NCI-H524 treated with DMSO at 0.1 percent for 48 hours (cell line): ENCODE results near the gene NPLOC4.
"Not testable (repeated sequence)": the region's sequence is repeated elsewhere in the genome, so short reads cannot be mapped to it uniquely, and the experiment has no call there.

Experiments used
- DNase-seq: peaks from one replicate; lab custom pipeline; 2025; lab: John Stamatoyannopoulos, UW

Gene NPLOC4

DNA sequence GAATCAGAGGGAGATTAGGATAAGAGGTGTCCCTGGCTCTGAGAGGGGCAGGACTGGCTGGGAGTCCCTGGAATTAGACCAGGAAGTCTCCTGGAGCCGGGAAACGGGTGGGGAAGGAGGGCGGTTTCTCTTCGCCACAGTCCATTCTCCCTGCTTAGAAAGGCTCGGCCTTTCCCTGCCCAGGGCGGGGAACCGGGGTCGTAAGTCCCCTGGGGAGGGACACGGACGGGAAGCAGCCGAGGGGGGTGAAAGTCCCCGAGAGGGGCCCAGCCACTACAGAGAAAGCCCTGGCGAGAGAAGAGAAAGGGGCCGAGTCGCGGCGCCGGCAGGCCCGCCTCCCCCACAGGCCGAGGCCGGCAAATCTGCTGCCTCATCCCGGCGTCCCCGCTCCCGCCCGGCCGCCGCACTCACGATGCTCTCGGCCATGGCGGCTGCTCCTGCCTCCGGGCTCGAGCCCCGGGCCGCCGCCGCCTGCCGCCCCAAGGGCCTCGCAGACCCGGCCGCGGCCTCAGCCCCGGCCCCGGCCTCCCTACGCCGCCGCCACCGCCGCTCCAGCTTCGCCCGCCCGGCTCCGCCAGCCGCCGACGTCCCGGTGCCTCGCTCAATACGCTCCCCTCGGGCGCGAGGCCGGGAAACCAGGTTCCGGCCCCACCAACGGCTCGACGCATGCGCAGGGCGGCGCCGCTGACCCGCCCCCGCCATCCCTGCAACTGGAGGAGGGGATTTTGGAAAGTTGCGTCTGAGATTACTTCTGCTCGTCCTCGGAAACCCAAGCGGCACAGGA, at the start of gene NPLOC4, which contains the start of gene TSPAN10:
NPLOC4 (minus strand) TSS at position 608 of the 784 bp plus-strand sequence; CDS start at position 426, 182 bp downstream.
TSPAN10 (plus strand) TSS at position 692 of the 784 bp plus-strand sequence. CDS start 5,217 bp downstream, outside the sequence.
- peak; percentile 35 for DNase-seq

GRCh38 chr17:81686614-81687013, 49.7 kb upstream of the NPLOC4 start:
- DNase-seq, result no peak

- DNase-seq, result no peak
Observed at GRCh38 chr17:81685108-81685507, 48.2 kb upstream of the NPLOC4 start.

GRCh38 chr17:81684442-81684911, 47.6 kb upstream of the NPLOC4 start:
- DNase-seq, result no peak

DNA sequence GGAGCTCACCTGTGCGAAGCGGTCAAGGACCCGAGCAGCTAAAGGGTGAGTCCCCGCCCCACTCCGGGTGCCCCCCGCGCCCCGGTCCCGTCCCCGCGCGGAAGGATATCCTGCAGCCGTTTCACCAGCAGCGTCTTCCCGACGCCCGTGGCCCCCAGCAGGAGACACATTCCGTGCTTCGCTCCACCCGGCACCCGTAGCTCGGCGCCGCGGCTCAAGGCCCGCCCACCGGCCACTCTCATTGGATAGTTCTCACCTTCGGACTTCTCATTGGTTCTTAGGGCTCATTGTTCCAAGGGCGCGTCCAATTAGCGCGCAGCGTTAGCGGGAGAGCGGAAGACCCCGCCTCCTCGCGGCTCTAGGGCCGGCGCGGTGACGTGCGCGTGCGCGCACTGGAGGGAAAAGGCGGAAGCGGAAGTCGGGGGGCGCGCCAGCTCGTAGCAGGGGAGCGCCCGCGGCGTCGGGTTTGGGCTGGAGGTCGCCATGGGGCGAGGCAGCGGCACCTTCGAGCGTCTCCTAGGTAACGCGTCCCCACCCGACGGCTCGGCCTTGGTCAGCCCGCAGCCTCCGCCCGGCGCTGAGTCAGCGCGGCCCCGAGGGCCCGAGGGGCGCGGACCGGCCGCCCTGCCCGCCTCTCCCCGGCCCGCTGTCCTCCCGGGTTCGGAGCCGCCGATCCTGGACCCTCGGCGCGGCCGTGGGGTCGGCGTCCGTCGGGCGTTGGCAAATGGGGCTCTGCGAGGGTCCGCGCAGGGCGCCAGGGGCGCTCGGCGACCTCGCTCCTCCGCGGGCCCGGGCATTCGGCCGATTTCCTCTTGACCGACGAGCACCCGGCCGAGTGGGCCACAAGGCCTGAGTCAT, 46.9 kb upstream of the NPLOC4 start, which contains the start of the genes ARL16 and HGS:
ARL16 (minus strand) TSS at position 214 of the 858 bp plus-strand sequence; CDS start at position 170, 44 bp downstream.
HGS (plus strand) TSS at position 428 of the 858 bp plus-strand sequence; CDS start at position 484, 56 bp downstream.
- peak; percentile 99 for DNase-seq

GRCh38 chr17:81683208-81683583, 46.3 kb upstream of the NPLOC4 start:
- DNase-seq, result no peak

DNA sequence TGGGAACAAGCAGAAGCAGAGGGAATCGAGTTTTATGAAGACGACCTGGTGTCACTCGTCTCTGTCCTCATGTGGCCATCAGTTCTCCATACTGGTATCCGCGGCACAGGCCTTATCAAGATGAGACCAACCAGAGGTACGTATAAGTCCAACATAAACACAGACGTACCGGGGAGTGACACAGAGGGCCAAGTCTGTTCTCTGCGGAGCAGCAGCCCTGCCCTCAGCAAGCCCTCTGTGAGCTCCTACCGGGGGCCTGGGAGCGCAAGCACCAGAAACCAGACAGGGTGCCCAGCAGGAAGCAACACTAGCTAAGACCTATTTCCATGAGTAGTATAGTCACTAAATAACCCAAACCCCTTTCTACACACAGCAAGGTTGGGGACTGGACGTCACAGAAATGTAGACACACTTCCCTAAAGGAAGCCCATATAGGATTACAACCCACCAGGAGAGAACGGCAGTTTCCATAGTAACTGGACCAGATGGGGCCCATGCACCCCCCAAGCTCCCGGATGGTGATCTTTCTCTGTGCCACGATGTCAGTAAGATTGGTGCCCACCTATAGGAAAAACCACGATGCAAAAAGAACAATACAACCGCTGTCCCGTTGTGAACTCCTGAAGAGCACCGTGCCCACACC, 45.8 kb upstream of the NPLOC4 start:
- DNase-seq, result no peak

DNA sequence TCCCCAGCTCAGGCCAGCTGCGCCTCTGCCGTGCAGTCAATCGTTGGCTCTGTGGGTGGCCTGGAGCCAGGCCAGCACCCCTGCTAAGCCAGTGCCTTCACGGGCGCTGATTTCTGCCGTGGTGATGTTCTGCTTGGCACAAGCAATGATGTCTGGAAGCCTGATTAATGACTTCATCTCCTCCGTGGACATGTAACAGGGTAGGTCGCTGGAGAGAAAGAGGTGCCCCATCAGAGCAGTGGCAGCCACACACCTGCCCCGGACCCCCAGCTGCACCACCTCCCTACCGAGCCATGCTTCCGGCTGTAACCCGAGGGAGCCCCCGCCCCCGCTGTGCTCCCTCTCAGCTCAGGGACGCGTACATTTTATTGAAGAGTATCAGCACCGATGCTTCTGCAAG, 44.8 kb upstream of the NPLOC4 start:
- DNase-seq, result no peak

GRCh38 chr17:81680150-81680549, 43.2 kb upstream of the NPLOC4 start:
- no peak for DNase-seq

GRCh38 chr17:81676906-81677305, 40.0 kb upstream of the NPLOC4 start:
- DNase-seq, result no peak

DNA sequence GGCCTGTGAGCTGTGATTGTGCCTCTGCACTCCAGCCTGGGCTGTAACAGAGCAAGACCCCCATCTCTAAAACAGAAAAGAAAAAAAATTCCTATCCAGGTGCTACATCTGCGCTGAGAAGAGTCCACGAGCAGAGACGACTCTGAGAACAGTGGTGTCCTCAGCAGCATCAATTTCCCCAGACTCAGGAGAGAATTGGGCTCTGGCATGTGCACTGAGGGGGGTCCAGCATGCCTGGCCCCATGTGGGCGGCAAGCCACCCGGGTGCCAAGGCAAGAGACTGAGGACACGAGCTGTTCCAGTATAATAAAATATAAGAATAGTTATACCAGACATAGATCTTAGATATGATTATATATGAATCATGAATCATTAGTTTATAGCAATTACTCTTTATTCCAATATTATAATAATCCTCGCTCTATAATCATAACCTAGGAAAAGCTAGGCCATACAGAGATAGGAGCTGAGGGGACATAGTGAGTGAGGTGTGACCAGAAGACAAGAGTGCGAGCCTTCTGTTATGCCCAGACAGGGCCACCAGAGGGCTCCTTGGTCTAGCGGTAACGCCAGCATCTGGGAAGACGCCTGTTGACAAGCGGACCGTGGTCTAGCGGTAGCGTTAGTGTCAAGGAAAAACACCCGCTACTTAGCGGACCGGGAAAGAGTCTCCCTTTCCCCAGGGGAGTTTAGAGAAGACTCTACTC, 38.8 kb upstream of the NPLOC4 start:
- not testable (repeated sequence) for DNase-seq

DNA sequence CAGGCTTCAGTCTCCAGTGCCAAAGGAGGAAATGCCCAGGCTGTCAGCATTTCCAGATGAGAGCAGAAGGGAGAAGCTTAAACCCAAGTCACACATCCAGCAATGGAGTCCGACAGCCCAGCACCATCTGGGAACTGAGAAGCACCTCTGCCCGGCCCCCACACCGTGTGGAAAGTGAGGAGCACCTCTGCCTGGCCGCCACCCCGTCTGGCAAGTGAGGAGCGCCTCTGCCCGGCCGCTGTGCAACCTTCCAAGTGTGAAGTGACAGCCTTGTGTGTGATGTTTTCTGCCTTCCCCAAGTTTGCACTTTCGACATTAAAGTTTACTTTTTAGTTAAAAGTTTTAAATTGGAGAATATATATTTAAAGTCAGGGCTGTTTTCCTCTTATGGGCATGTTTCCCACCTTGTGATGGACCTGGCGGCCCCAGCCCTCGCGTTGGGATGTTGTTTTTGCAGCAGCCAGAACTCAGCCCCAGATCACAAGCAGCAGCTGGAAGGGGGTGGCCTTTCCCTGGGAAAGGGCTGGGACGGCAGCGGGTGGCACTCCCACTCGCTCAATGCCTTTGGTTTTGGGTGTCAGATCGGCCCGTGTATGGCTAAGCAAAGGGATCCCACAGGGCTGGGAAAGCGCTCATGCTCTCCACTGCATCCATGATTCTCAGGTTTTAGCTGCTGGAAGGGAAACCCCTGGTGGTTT, 36.8 kb upstream of the NPLOC4 start:
- DNase-seq, result no peak

- no peak for DNase-seq
Observed at GRCh38 chr17:81672954-81673353, 36.0 kb upstream of the NPLOC4 start.

DNA sequence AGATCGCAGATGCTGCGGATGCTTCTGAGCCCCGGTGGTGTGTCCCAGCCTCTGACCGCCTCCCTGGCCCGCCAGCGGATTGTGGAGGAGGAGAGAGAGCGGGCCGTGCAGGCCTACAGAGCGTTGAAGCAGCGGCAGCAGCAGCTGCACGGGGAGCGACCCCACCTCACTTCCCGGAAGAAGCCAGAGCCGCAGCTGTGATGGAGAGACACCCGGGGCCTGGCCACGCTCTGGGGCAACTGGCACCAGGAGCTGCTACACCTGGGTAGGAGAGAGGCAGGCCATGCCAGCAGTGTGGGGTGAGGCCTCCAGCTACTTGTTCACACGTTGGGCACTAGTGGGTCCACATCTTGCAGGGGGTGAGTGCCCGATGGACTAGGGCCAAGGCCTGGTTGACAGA, 35.6 kb upstream of the NPLOC4 start:
- DNase-seq, result no peak

GRCh38 chr17:81667754-81668153, 30.8 kb upstream of the NPLOC4 start:
- no peak for DNase-seq

GRCh38 chr17:81666342-81667191, 29.7 kb upstream of the NPLOC4 start, which contains the start of the genes CCDC137 and OXLD1:
Gene CCDC137, plus strand, starts transcription at chr17:81666737. Its CDS starts 30 bp downstream, at chr17:81666767.
Gene OXLD1, minus strand, starts transcription at chr17:81666605. Its CDS starts 28 bp downstream, at chr17:81666577.
- peak; percentile 92 for DNase-seq

DNA sequence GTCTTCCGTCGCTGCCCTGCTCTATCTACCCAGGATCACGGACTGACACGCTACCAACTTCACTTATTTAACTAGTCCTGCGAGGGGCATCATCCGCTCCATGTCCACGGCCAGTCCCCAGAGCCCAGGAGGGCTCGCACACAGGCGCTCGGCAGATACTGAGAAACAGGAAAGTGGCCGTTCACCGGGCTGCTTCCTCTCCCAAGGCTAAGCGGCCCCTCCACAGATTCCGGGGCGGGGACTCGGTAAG, 29.1 kb upstream of the NPLOC4 start:
- no peak for DNase-seq

GRCh38 chr17:81665205-81666091, 28.5 kb upstream of the NPLOC4 start:
- DNase-seq, result no peak

DNA sequence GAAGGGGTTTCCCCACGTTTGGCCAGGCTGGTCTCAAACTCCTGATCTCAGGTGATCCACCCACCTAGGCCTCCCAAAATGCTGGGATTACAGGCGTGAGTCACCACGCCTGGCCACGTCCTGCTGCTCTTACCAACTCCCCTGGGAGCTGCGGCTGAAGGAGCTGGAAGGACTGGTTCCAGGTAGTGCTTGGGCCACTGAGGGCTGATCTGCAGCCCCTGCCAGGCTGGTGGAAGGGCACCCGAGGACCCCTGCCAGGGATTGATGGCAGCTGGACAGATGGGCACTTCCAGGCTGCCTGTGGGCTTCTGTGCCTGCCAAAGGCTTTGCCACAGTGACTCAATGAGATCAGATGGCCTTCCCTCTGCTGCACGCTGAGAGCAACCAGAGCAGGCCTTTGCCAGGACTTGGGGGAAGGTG, 27.1 kb upstream of the NPLOC4 start:
- DNase-seq, result no peak
